GM19240 (cell line): Measurements from ENCODE around the gene GSTM3.
"Not testable (repeated sequence)": the region's sequence is repeated elsewhere in the genome, so short reads cannot be mapped to it uniquely, and the experiment has no call there.

Experiments
- DNase-seq: peaks from one replicate; pipeline ENCODE4 v3.0.0; 2011; ENCODE audit warnings: low spot score; ENCODE audit not compliant: insufficient read length

Gene GSTM3

GRCh38 chr1:109775398-109775797 is 34.6 kb upstream of the GSTM3 start:
- DNase-seq: no peak

GRCh38 chr1:109773900-109774485 is 33.2 kb upstream of the GSTM3 start:
- DNase-seq: no peak

- DNase-seq: peak; percentile 64
Observed at GRCh38 chr1:109773203-109773899, 32.5 kb upstream of the GSTM3 start.

- no peak for DNase-seq
Observed at GRCh38 chr1:109772658-109773202, 31.9 kb upstream of the GSTM3 start.

- no peak for DNase-seq
Observed at GRCh38 chr1:109771712-109772657, 31.1 kb upstream of the GSTM3 start.

- no peak for DNase-seq
Observed at GRCh38 chr1:109770331-109771095, 29.7 kb upstream of the GSTM3 start.

GRCh38 chr1:109769330-109770078 is 28.7 kb upstream of the GSTM3 start:
- no peak for DNase-seq

- no peak for DNase-seq
Observed at GRCh38 chr1:109768820-109769219, 28.0 kb upstream of the GSTM3 start.

GRCh38 chr1:109768335-109768650 is 27.5 kb upstream of the GSTM3 start:
- no peak for DNase-seq

- no peak for DNase-seq
Observed at GRCh38 chr1:109767637-109768334, 26.9 kb upstream of the GSTM3 start.

GRCh38 chr1:109766991-109767636 is 26.3 kb upstream of the GSTM3 start:
- not testable (repeated sequence) for DNase-seq

GRCh38 chr1:109765896-109766615 is 25.2 kb upstream of the GSTM3 start:
- no peak for DNase-seq

GRCh38 chr1:109765483-109765815 is 24.6 kb upstream of the GSTM3 start:
- no peak for DNase-seq

GRCh38 chr1:109764561-109765482 is 24.0 kb upstream of the GSTM3 start:
- DNase-seq: no peak

GRCh38 chr1:109763646-109764415 is 23.0 kb upstream of the GSTM3 start, which contains the start of gene EPS8L3:
Gene EPS8L3 (minus strand): TSS chr1:109763923. CDS start chr1:109761749, 2,174 bp downstream.
- DNase-seq: no peak

GRCh38 chr1:109762821-109763645 is 22.2 kb upstream of the GSTM3 start:
- DNase-seq: no peak
